Measurements from ENCODE around the gene NOS1AP.

The NOS1AP gene

DNA sequence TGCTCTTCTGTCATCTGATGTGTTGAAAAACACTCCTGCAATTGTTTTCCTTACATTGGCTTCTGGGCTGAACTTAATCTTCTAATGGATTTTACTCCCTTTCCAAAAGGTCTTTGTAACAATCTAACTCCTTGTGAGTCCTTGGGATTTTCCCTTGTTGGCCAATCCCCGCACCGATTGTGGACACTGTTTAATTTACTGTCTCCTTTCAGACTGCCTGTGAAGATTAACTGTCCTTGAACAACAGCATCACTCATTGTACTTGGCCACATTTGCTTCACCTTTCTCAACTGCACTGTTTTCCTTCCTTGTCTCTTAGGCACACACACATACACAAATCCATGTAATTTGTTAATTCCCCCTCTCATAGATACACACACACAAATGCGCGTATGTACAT is 186.8 kb downstream of the NOS1AP start:
- DNase-seq (ENCODE audit: low spot score), result no peak

GRCh38 chr1:162258394-162258793 is 188.9 kb downstream of the NOS1AP start:
- no peak for DNase-seq (ENCODE audit: low spot score)

DNA sequence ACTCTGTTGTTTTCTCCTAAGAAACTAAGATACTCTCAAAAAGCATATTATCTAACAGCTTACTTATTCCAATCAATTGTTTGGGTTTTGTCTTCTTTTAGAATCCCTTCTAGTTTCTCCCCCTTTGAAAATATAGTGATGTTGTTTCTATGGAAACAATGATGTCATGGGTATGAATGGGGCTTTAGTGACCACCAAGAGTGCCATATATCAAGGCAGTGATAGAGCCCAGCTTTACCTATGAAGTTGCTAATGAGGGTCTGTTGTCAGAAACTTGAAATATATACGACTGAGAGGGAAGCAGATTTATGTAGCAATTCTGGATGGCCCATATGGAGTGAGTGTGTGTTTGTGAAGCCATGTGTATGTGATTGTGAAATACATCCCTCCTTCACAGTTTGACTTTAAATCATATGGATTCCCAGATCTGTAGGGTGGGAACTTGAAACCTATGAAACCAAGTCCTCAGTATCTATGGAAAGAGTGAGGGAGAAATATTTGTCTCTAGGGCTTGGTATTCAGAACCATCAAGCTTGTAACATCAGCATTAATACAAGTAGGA is 190.5 kb downstream of the NOS1AP start:
- no peak for DNase-seq (ENCODE audit: low spot score)

- DNase-seq (ENCODE audit: low spot score), result no peak
Measured at GRCh38 chr1:162264108-162264507, 194.6 kb downstream of the NOS1AP start.

- DNase-seq (ENCODE audit: low spot score), result no peak
Measured at GRCh38 chr1:162265983-162266382, 196.5 kb downstream of the NOS1AP start.

GRCh38 chr1:162270016-162270770 is 200.7 kb downstream of the NOS1AP start:
- DNase-seq (ENCODE audit: low spot score), result no peak

GRCh38 chr1:162271972-162272371 is 202.5 kb downstream of the NOS1AP start:
- DNase-seq (ENCODE audit: low spot score), result no peak

GRCh38 chr1:162272419-162272818 is 202.9 kb downstream of the NOS1AP start:
- no peak for DNase-seq (ENCODE audit: low spot score)

GRCh38 chr1:162275622-162276175 is 206.2 kb downstream of the NOS1AP start:
- no peak for DNase-seq (ENCODE audit: low spot score)

- DNase-seq (ENCODE audit: low spot score), result no peak
Measured at GRCh38 chr1:162276493-162276892, 207.0 kb downstream of the NOS1AP start.

DNA sequence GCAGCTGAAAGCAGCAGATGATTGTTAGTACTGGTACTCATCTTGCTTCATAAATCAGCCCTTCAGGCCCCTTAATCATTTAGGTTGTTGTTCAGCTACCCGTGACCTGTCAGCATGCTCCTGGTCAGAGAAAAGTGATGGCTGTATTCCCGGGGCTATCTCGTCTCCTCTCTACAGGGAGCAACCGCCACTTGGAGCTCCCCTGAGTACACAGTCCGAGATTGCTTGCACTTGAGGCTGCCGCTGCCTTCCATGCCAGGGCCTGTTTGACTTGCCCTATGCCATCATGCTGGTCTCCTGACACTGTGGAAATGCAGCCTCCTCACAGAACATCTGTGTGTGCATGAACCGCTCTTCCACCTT is 209.6 kb downstream of the NOS1AP start:
- DNase-seq (ENCODE audit: low spot score), result no peak

- DNase-seq (ENCODE audit: low spot score), result no peak
Measured at GRCh38 chr1:162281426-162281825, 211.9 kb downstream of the NOS1AP start.

DNA sequence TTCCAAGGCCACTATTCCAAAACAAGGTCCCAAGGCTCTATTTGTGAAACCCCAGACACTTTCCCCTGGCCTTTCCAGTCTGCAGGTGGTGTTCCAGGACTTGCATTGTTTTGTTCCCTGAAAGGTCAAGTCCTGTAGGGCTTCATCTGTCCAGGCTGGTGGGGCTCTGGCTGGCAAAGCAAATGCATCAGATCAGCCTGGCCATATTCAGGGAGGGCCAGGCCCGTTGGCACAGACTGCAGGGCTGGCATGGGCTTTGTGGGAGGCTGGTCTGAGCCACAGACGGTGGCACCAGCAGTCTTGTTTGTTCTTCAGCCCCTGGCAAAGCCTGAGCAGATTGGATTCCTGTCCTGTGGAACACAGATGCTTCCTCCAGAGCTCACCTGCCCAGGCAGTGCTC is 214.2 kb downstream of the NOS1AP start:
- no peak for DNase-seq (ENCODE audit: low spot score)

DNA sequence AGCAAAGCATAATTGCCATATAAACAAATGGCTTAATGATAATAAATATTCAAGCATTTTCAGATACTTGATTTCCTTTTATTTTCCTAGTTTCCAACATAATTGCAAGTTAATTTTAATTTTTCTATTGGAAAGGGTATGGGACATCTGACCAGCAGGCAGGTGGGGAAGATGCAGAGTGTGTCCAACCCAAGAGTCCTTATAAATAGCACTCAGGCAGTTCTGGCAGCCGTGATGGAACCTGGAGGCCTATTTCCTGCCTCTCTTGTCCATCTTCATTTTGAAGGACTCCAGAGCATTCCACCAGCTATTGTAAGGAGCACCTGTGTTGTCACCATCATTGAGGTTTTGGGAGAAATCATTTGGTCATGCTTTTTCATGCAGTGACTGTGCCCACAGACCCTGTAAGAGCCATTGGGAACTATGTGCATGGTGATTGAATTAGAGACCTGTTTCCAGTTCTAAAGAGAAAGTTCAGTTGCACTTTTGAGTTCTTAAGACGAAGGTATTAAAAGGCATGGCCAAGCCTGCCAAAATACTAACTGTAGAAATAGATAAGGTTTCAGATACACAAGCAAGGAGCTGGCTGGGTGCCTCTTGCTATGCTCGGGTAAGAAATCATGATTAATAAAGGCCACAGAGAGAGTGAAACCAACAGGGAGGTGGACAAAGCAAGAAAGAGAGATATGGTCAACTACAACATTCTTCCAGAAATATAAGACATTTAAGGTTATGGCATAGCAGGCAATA is 214.9 kb downstream of the NOS1AP start:
- no peak for DNase-seq (ENCODE audit: low spot score)

- no peak for DNase-seq (ENCODE audit: low spot score)
Measured at GRCh38 chr1:162285149-162285561, 215.7 kb downstream of the NOS1AP start.

DNA sequence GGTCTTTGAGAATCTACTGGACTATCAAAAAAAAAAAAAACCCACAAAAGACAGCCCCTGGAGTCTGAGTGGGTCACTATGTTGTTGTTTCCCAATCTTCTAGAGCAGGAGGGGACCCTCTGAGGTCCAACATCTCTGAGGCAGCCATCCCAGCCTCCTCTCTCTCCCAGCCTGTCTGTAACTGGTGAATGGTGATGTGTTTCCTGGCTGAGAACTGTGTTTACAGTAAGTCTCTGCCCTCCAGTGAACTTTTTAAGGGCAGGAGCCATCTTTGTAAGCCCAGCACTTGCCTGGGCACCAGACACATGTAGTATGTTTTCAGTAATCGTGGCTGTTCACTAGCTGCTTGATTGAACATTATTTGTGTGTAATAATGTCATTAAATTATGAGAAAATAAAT is 221.5 kb downstream of the NOS1AP start:
- DNase-seq (ENCODE audit: low spot score), result no peak

- no peak for DNase-seq (ENCODE audit: low spot score)
Measured at GRCh38 chr1:162292422-162292849, 222.9 kb downstream of the NOS1AP start.

GRCh38 chr1:162293073-162293692 is 223.7 kb downstream of the NOS1AP start:
- DNase-seq (ENCODE audit: low spot score), result peak; percentile 31

GRCh38 chr1:162294015-162294414 is 224.5 kb downstream of the NOS1AP start:
- no peak for DNase-seq (ENCODE audit: low spot score)

- DNase-seq (ENCODE audit: low spot score), result no peak
Measured at GRCh38 chr1:162297208-162297607, 227.7 kb downstream of the NOS1AP start.

DNA sequence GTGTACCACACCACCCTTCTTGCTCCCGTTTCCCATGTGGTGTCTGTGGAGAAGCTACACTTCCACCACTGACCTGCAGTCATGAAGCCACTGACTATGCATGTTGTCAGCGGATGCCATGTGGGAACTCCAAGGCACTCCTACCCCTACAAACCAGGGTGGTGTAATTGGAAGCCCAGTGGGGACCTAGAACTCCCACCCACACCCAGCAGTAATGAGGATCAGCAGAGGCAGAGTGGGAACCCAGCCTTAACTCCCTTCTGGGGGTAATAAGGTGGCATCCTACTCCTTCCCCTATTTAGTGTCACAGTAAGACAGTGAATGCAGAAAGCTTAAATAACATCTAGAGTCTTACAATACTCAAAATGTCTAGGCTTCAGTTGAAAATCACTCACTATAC is 228.8 kb downstream of the NOS1AP start:
- DNase-seq (ENCODE audit: low spot score), result no peak

GRCh38 chr1:162299018-162299417 is 229.5 kb downstream of the NOS1AP start:
- DNase-seq (ENCODE audit: low spot score), result no peak
